ENCODE results near the gene SLC25A12. TPM values are rescaled to one million over a fixed set of nuclear protein-coding genes. Genes with fewer than 3 reads are reported as not detected.

The SLC25A12 gene
- total and polyA plus RNA-seq, 2 of the 13 experiments (the other 11 are each of a cell fraction or from before 2014, with no cell fraction given), result 8.1 to 15.9 TPM

DNA sequence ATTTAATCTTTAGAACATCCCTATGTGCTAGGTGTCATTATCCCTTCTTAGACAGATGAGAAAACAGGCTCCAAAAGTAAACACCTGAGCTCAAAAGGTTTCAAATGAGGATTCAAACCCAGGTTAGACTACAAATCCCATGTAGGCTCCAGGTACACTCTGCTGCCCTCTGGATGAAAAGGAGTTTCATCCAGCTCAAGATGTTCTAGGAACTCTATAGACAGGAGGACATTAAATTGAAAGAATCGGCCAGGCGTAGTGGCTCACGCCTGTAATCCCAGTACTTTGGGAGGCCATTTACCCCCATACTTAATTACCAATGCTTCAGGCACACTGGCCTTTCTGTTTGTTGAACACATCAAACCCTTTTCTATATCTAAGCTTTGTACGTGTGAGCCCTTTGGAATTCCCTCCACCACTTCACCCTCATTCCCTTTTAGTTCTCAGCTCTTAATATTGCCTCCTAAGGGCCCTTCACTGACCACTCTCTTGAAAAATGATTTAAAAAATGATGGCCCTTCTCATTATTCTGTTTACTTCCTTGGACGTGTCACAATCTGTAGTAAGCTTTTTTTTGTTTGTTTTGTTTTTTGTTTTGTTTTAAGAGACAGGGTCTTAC lies 10.7 kb downstream of the SLC25A12 start (continued):
- TF ChIP-seq ZFP82 (CRISPR knock-in tag; IDR thresholded peaks at IDR 0.05; ENCODE audit: borderline replicate concordance) (no peak), ISX (CRISPR knock-in tag; conservative IDR thresholded peaks at IDR 0.05) (no peak), ZNF121 (CRISPR knock-in tag; IDR thresholded peaks at IDR 0.05) (no peak), HIVEP1 (CRISPR knock-in tag; IDR thresholded peaks at IDR 0.05) (no peak), SP1 (IDR thresholded peaks at IDR 0.05) (no peak), SP1 (CRISPR knock-in tag; IDR thresholded peaks at IDR 0.05) (no peak)

DNA sequence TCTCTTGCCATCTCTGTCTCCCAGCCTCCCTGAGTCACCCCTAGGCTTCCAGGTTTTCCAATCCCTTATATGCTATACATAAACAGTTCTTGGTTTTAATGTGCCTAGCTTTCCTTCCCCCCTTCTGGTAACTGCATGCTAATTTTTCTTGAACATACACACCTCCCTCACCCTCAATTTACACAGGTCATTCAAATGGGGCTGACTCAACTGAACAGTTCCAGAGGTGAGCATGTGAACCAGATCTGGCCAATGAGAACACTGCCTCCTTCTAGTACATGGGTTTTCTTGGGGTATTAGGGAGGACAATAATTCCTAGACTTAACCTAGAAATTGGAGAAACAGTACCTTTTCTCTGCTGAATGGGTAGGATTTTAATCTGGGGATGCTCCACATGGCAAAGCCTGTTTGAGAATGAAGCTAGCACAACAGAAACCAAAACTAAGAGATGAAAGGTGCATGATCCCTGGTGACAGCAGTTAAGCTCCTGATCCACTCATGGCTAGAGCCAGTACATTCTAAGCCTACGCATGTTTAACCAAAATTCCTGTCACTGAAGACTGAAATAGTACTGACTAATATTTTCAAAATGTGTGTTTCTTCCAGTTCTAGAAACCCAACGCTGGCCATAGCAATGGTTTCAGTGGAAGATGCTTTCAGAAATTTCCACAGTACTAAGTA lies 11.8 kb downstream of the SLC25A12 start:
- no peak for ATAC-seq
- Histone ChIP-seq H3K27me3 (ENCODE audit: control insufficient read depth in 1 of 2, insufficient read depth in 2 of 2, low read length in 2 of 2) (no peaks in the 10 kb centered on the region), H3K9me3 (ENCODE audit: low read length) (no peaks in the 10 kb centered on the region), H3K4me3 (replicated peaks in 1 of 3; ENCODE audit: insufficient read depth in 1 of 3, low read depth in 2 of 3, low read length in 3 of 3) (no peak overlapping the region), H3K79me2 (ENCODE audit: insufficient read depth, low read length) (no peaks in the 10 kb centered on the region), H3K9ac (ENCODE audit: insufficient read depth, low read depth, low read length) (no peak overlapping the region), H3K27ac (ENCODE audit: extremely low read length, insufficient read depth, low read length) (no peak overlapping the region), H2AFZ (ENCODE audit: low read length) (no peak overlapping the region), H4K20me1 (ENCODE audit: insufficient read depth, low read length) (no peaks in the 10 kb centered on the region), H3K4me1 (ENCODE audit: insufficient read depth, low read length) (peaks cover 17% of the 10 kb centered on the region), H3K36me3 (replicated peaks in 1 of 2; ENCODE audit: control insufficient read depth in 1 of 2, insufficient read depth in 2 of 2, low read length in 2 of 2) (no peaks in the 10 kb centered on the region), H3K4me2 (ENCODE audit: low read depth, low read length) (no peak overlapping the region)
- TF ChIP-seq ZNF724P (CRISPR knock-in tag; IDR thresholded peaks at IDR 0.05; ENCODE audit: borderline replicate concordance), result no peak
- TF ChIP-seq THAP9 (CRISPR knock-in tag; IDR thresholded peaks at IDR 0.05; ENCODE audit: borderline replicate concordance), result no peak
- no peak for TF ChIP-seq ZNF557 (CRISPR knock-in tag; IDR thresholded peaks at IDR 0.05)
- TF ChIP-seq HDAC6 (IDR thresholded peaks at IDR 0.05; ENCODE audit: low read depth, low read length), result no peak
- TF ChIP-seq, protein P1, sequence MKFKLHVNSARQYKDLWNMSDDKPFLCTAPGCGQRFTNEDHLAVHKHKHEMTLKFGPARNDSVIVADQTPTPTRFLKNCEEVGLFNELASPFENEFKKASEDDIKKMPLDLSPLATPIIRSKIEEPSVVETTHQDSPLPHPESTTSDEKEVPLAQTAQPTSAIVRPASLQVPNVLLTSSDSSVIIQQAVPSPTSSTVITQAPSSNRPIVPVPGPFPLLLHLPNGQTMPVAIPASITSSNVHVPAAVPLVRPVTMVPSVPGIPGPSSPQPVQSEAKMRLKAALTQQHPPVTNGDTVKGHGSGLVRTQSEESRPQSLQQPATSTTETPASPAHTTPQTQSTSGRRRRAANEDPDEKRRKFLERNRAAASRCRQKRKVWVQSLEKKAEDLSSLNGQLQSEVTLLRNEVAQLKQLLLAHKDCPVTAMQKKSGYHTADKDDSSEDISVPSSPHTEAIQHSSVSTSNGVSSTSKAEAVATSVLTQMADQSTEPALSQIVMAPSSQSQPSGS (CRISPR knock-in tag; IDR thresholded peaks at IDR 0.05), result no peak
- no peak for TF ChIP-seq ZMYM3 (CRISPR knock-in tag; IDR thresholded peaks at IDR 0.05)
- no peak for TF ChIP-seq TEAD2 (CRISPR knock-in tag; IDR thresholded peaks at IDR 0.05)
- no peak for TF ChIP-seq KLF15 (CRISPR knock-in tag; IDR thresholded peaks at IDR 0.05; ENCODE audit: borderline replicate concordance)
- no peak for TF ChIP-seq RORA (CRISPR knock-in tag; IDR thresholded peaks at IDR 0.05)
- DNase-seq (ENCODE audit: low spot score), result no peak
- ChIA-PET CTCF (ENCODE audit: low intra/inter-chr PET ratio, low total read pairs) (no interaction called here), POLR2A (interaction anchor here (1.1 kb wide), 1 partner anchor 12 kb away, joined by 4 read pairs; the partner anchor contains the start of gene SLC25A12)
- FAIRE-seq, result no peak
- 96% methylated on average over 2 of the region's 2 CpGs for WGBS (ENCODE audit: low lambda C conversion rate)
- in situ Hi-C loops (cut with HindIII; ENCODE audit: extremely low pct_ligation_motif_present, low pct_unique_long_range_greater_than_20kb) (no loop called here), intact Hi-C loops (cut with micrococcal nuclease; ENCODE audit: unreplicated experiment) (no loop called here)
- no TSS peak for BruUV-seq (replicated peaks)
